SK-N-SH (cell line): ENCODE results near the gene MRPL36. TPM values are rescaled to one million over a fixed set of nuclear protein-coding genes. Genes with fewer than 3 reads are reported as not detected.

ENCODE experiments used
- CTCF ChIA-PET: fragments of 300-600, 350-600 bp; formaldehyde crosslinking; extraction: SDS; loops from one replicate; lab custom pipeline; 2021; lab: Yijun Ruan, JAX
- POLR2A ChIA-PET: fragments of 350-600 bp; sonication (Branson Sonifier 250); formaldehyde crosslinking; extraction: SDS; loops from one replicate; lab custom pipeline; 2020; ENCODE audit warnings: antibody characterized with exemption, inconsistent platforms; lab: Yijun Ruan, JAX
- DNase-seq: peaks from one replicate; pipeline ENCODE4 v3.0.0; 2012
- H2AFZ ChIP-seq: fragments of 200-600 bp; sonication (generic); 2 replicates; pipeline ENCODE4 v1.8.1; 2016; ENCODE audit warnings: antibody characterized with exemption, mild to moderate bottlenecking, low read depth
- H3F3A ChIP-seq: fragments of 200-600 bp; sonication (generic); replicated peaks from 2 replicates; pipeline ENCODE3; 2016; ENCODE audit warnings: antibody characterized with exemption, mild to moderate bottlenecking; ENCODE audit not compliant: insufficient read depth
- H3K27ac ChIP-seq, 2 experiments: fragments of 200-500 bp in 1 of 2; fragments of 200-600 bp in 1 of 2; sonication (Bioruptor generic) in 1 of 2; sonication (generic), shearing (Covaris generic) in 1 of 2; 2 replicates each; pipeline versions ENCODE4 v1.5.1 to v1.6.1; 2014 to 2016; ENCODE audit warnings: low read depth in 2 of 2, inconsistent platforms in 1 of 2, low read length in 1 of 2, mild to moderate bottlenecking in 1 of 2, mixed read lengths in 1 of 2
- H3K27me3 ChIP-seq: fragments of 200-600 bp; sonication (generic), shearing (Covaris generic); 2 replicates; pipeline ENCODE4 v1.6.1; 2016; ENCODE audit warnings: mixed run types; ENCODE audit not compliant: insufficient read depth
- H3K36me3 ChIP-seq, 2 experiments: fragments of 200-500 bp in 1 of 2; fragments of 200-600 bp in 1 of 2; sonication (Bioruptor generic) in 1 of 2; sonication (generic) in 1 of 2; replicated peaks in 1 of 2; 2 replicates each; pipeline versions ENCODE3 to v1.5.1; 2014 to 2016; ENCODE audit warnings: low read length in 1 of 2, mild to moderate bottlenecking in 1 of 2; ENCODE audit not compliant: insufficient read depth in 2 of 2, control insufficient read depth in 1 of 2
- H3K4me1 ChIP-seq, 2 experiments: fragments of 200-500 bp in 1 of 2; fragments of 200-600 bp in 1 of 2; sonication (Bioruptor generic) in 1 of 2; sonication (generic), shearing (Covaris generic) in 1 of 2; 2 replicates each; pipeline versions ENCODE4 v1.5.1 to v1.6.1; 2014 to 2016; ENCODE audit warnings: low read depth in 1 of 2, low read length in 1 of 2, mixed run types in 1 of 2; ENCODE audit not compliant: insufficient read depth in 2 of 2, control insufficient read depth in 1 of 2
- H3K4me2 ChIP-seq: fragments of 200-600 bp; sonication (generic), shearing (Covaris generic); 2 replicates; pipeline ENCODE4 v1.6.1; 2017; ENCODE audit warnings: mixed run types
- H3K4me3 ChIP-seq, 2 experiments: fragments of 200-500 bp in 1 of 2; fragments of 200-600 bp in 1 of 2; sonication (Bioruptor generic) in 1 of 2; sonication (generic), shearing (Covaris generic) in 1 of 2; 2 replicates each; pipeline versions ENCODE4 v1.5.1 to v1.8.1; 2014 to 2016; ENCODE audit warnings: low read depth in 2 of 2, inconsistent platforms in 1 of 2, low read length in 1 of 2, mild to moderate bottlenecking in 1 of 2, mixed read lengths in 1 of 2, moderate library complexity in 1 of 2
- H3K79me2 ChIP-seq: fragments of 200-600 bp; sonication (generic); 2 replicates; pipeline ENCODE4 v1.8.1; 2017; ENCODE audit warnings: mild to moderate bottlenecking; ENCODE audit not compliant: insufficient read depth
- H3K9ac ChIP-seq: fragments of 200-600 bp; sonication (generic); 2 replicates; pipeline ENCODE4 v1.6.1; 2017; ENCODE audit warnings: mixed run types
- H3K9me2 ChIP-seq: fragments of 200-600 bp; sonication (generic); 2 replicates; pipeline ENCODE4 v1.6.1; 2017; ENCODE audit warnings: mixed run types
- H3K9me3 ChIP-seq: fragments of 200-600 bp; sonication (generic); 2 replicates; pipeline ENCODE4 v1.6.1; 2017; ENCODE audit warnings: mixed run types, mild to moderate bottlenecking, moderate library complexity
- H4K20me1 ChIP-seq: fragments of 200-600 bp; sonication (generic); 2 replicates; pipeline ENCODE4 v1.6.1; 2017; ENCODE audit warnings: mild to moderate bottlenecking, mixed run types; ENCODE audit not compliant: insufficient read depth
- ELF1 ChIP-seq: IDR thresholded peaks from 2 replicates; pipeline ENCODE4 v1.4.0; 2012
- EZH2phosphoT487 ChIP-seq: fragments of 200-600 bp; sonication (generic); IDR thresholded peaks from 2 replicates; pipeline ENCODE4 v1.6.1; 2017; ENCODE audit warnings: low read depth, mixed run types, mild to moderate bottlenecking, antibody characterized with exemption, moderate library complexity, borderline replicate concordance
- FOSL2 ChIP-seq: IDR thresholded peaks from 2 replicates; pipeline ENCODE4 v1.4.0; 2012; ENCODE audit warnings: low read depth, mild to moderate bottlenecking, moderate library complexity, borderline replicate concordance
- FOXJ3 ChIP-seq: sonication (generic); formaldehyde crosslinking; IDR thresholded peaks from 2 replicates; pipeline ENCODE4 v1.5.1; 2020; ENCODE audit warnings: mild to moderate bottlenecking, missing genetic modification reagents
- FOXM1 ChIP-seq: IDR thresholded peaks from 2 replicates; pipeline ENCODE4 v1.4.0; 2012; ENCODE audit warnings: low read depth, mild to moderate bottlenecking
- GABPA ChIP-seq: IDR thresholded peaks from 2 replicates; pipeline ENCODE4 v1.4.0; 2012; ENCODE audit warnings: low read depth, mild to moderate bottlenecking
- MEF2A ChIP-seq: IDR thresholded peaks from 2 replicates; pipeline ENCODE4 v1.4.0; 2012; ENCODE audit warnings: low read depth, borderline replicate concordance
- POLR2AphosphoS5 ChIP-seq: IDR thresholded peaks from 2 replicates; pipeline ENCODE4 v1.6.1; 2012; ENCODE audit warnings: low read depth, low read length
- RAD21 ChIP-seq: IDR thresholded peaks from 2 replicates; pipeline ENCODE4 v1.6.1; 2012; ENCODE audit warnings: mild to moderate bottlenecking, low read length
- RFX5 ChIP-seq: IDR thresholded peaks from 2 replicates; pipeline ENCODE4 v1.6.1; 2012; ENCODE audit warnings: mild to moderate bottlenecking, improper control_type of control experiment, low read length
- SMC3 ChIP-seq: IDR thresholded peaks from 2 replicates; pipeline ENCODE4 v1.6.1; 2012; ENCODE audit warnings: low read depth, low read length, improper control_type of control experiment
- TCF12 ChIP-seq: IDR thresholded peaks from 2 replicates; pipeline ENCODE4 v1.4.0; 2012
- TEAD4 ChIP-seq: IDR thresholded peaks from 2 replicates; pipeline ENCODE4 v1.4.0; 2012; ENCODE audit warnings: mild to moderate bottlenecking, borderline replicate concordance; ENCODE audit not compliant: insufficient read depth
- USF1 ChIP-seq: IDR thresholded peaks from 2 replicates; pipeline ENCODE4 v1.4.0; 2012; ENCODE audit warnings: low read depth, borderline replicate concordance
- YY1 ChIP-seq: IDR thresholded peaks from 2 replicates; pipeline ENCODE4 v1.4.0; 2012; ENCODE audit warnings: low read depth, mild to moderate bottlenecking
- WGBS: methylation state at CpG from one replicate; pipeline ENCODE4 v1.1.6; 2017; ENCODE audit warnings: low lambda C conversion rate; 5-methylcytosine and 5-hydroxymethylcytosine counted together
- polyA plus RNA-seq, 3 experiments: library from polyadenylated mRNA; depleted of rRNA; stranded (reverse); fragments of >200 nt; gene quantifications; 2 replicates each; pipeline ENCODE4 v1.2.3, GENCODE V29; 2012
- TF ChIP-seq, protein P1 (sequence below): fragments of 150-350 bp; IDR thresholded peaks from 2 replicates; pipeline ENCODE4 v1.6.1; 2016; ENCODE audit warnings: mild to moderate bottlenecking, low read depth, low read length
- TF ChIP-seq, protein P2 (sequence below): fragments of 200-600 bp; sonication (generic); IDR thresholded peaks from 2 replicates; pipeline ENCODE4 v1.6.1; 2017; ENCODE audit warnings: antibody characterized with exemption, mild to moderate bottlenecking, moderate library complexity

MRPL36 gene
- polyA plus RNA-seq, 1 of the 3 experiments (the other 2 are of a cell fraction) = 78.4 TPM

GRCh38 chr5:1827886-1828397 is 28.3 kb upstream of the MRPL36 start:
- POLR2A ChIA-PET = no interaction called here
- Histone ChIP-seq H2AFZ (no peak overlapping the region), H3K9me3 (no peaks in the 10 kb centered on the region), H3K79me2 (no peaks in the 10 kb centered on the region), H4K20me1 (no peaks in the 10 kb centered on the region), H3K9me2 (no peaks in the 10 kb centered on the region), H3K27me3 (peaks cover 14% of the 10 kb centered on the region), H3K27ac (no peak overlapping the region), H3F3A (no peaks in the 10 kb centered on the region), H3K4me2 (no peak overlapping the region), H3K9ac (no peak overlapping the region), H3K4me1 (no peaks in the 10 kb centered on the region), H3K36me3 (peaks cover 0 to 3% of the 10 kb centered on the region in 2 experiments), H3K4me3 (no peak overlapping the region)
- TF ChIP-seq, protein P1, sequence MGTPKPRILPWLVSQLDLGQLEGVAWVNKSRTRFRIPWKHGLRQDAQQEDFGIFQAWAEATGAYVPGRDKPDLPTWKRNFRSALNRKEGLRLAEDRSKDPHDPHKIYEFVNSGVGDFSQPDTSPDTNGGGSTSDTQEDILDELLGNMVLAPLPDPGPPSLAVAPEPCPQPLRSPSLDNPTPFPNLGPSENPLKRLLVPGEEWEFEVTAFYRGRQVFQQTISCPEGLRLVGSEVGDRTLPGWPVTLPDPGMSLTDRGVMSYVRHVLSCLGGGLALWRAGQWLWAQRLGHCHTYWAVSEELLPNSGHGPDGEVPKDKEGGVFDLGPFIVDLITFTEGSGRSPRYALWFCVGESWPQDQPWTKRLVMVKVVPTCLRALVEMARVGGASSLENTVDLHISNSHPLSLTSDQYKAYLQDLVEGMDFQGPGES = no peak
- TF ChIP-seq GABPA (no peak), ELF1 (no peak), EZH2phosphoT487 (no peak), USF1 (no peak), RFX5 (no peak), FOXJ3 (no peak), FOSL2 (no peak), POLR2AphosphoS5 (no peak), TEAD4 (no peak), TCF12 (no peak), FOXM1 (no peak), MEF2A (no peak), YY1 (no peak), SMC3 (no peak), RAD21 (no peak)
- TF ChIP-seq, protein P2, sequence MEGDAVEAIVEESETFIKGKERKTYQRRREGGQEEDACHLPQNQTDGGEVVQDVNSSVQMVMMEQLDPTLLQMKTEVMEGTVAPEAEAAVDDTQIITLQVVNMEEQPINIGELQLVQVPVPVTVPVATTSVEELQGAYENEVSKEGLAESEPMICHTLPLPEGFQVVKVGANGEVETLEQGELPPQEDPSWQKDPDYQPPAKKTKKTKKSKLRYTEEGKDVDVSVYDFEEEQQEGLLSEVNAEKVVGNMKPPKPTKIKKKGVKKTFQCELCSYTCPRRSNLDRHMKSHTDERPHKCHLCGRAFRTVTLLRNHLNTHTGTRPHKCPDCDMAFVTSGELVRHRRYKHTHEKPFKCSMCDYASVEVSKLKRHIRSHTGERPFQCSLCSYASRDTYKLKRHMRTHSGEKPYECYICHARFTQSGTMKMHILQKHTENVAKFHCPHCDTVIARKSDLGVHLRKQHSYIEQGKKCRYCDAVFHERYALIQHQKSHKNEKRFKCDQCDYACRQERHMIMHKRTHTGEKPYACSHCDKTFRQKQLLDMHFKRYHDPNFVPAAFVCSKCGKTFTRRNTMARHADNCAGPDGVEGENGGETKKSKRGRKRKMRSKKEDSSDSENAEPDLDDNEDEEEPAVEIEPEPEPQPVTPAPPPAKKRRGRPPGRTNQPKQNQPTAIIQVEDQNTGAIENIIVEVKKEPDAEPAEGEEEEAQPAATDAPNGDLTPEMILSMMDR = no peak
- CTCF ChIA-PET = interaction anchor here (1.0 kb wide), 1 partner anchor 17 kb away, joined by 3 read pairs; no protein-coding TSS in a partner anchor
- 95% methylated on average over 39 of the region's 39 CpGs for WGBS
- DNase-seq = no peak
